ENCODE data around the gene WIPI1. TPM values are rescaled to one million over a fixed set of nuclear protein-coding genes. Genes with fewer than 3 reads are reported as not detected.

Gene WIPI1
- total RNA-seq, 8 experiments from 2014 or later, result 11.7 to 82.8 (median 39.1) TPM

Other genes with a start within 250 kb of the WIPI1 start
- gene AMZ2, start 209.5 kb downstream of the WIPI1 start, total RNA-seq, result 100 to 1,000 TPM in 4 of 8 experiments, 10 to 100 TPM in 4; 60.9 to 114 (median 100) TPM
- gene SLC16A6, start 166.4 kb downstream of the WIPI1 start, total RNA-seq, result 10 to 100 TPM in 4 of 8 experiments, 1 to 10 TPM in 4; 4.3 to 25.6 (median 9.7) TPM
- 10 to 100 TPM in 6 of 8 experiments, 1 to 10 TPM in 2; 6.9 to 36.5 (median 12.6) TPM for gene ARSG, start 166.0 kb downstream of the WIPI1 start, total RNA-seq
- gene PRKAR1A, start 54.9 kb upstream of the WIPI1 start, total RNA-seq, result 100 to 1,000 TPM; 137 to 310 (median 169) TPM
- 10 to 100 TPM in 2 of 8 experiments, 1 to 10 TPM in 6; 1.6 to 12.1 (median 3.5) TPM for gene FAM20A, start 143.9 kb upstream of the WIPI1 start, total RNA-seq

Data from motor neuron (in vitro differentiated cells).